Left lung (tissue), 10 donors: ENCODE data around the gene IRF9. TPM values are rescaled to one million over a fixed set of nuclear protein-coding genes. Genes with fewer than 3 reads are reported as not detected.

Experiments
- ATAC-seq: fragments of 200-7000 bp; cut with Tn5 transposase; one replicate; pipeline ENCODE4 v1.9.1; 2020; ENCODE audit warnings: moderate library complexity
- DNase-seq, 4 donors: peaks; one replicate each; pipeline ENCODE4 v3.0.0-alpha.2; 2013 to 2020
- H3K27ac ChIP-seq, 2 donors: fragments of 200-600 bp; sonication (generic) in 1 of 2; one replicate each; pipeline versions ENCODE4 v1.5.0 to v1.8.0; 2020 to 2021
- H3K27me3 ChIP-seq, 2 donors: fragments of 200-600 bp; sonication (generic) in 1 of 2; one replicate each; pipeline versions ENCODE4 v1.5.0 to v1.8.0; 2020 to 2021
- H3K36me3 ChIP-seq, 2 donors: fragments of 200-600 bp; sonication (generic) in 1 of 2; one replicate each; pipeline versions ENCODE4 v1.5.0 to v1.8.0; 2020 to 2021
- H3K4me1 ChIP-seq, 2 donors: fragments of 200-600 bp; one replicate each; pipeline ENCODE4 v1.8.0; 2021
- H3K4me3 ChIP-seq, 2 donors: fragments of 200-600 bp; sonication (generic) in 1 of 2; one replicate each; pipeline versions ENCODE4 v1.5.0 to v1.8.0; 2020 to 2021; ENCODE audit warnings: mild to moderate bottlenecking in 1 of 2
- H3K9me3 ChIP-seq, 2 donors: fragments of 200-600 bp; sonication (generic) in 1 of 2; one replicate each; pipeline versions ENCODE4 v1.5.0 to v1.8.0; 2020 to 2021
- intact Hi-C, 2 donors: fragments of 100-400 bp; cut with DNase I; formaldehyde crosslinking; loops; one replicate each; pipeline versions ENCODE4 v1.11.2 to v1.14.2; 2022
- polyA plus RNA-seq, 6 donors: library from polyadenylated mRNA; unstranded; fragments of 120-200 nt; gene quantifications; one replicate each; pipeline ENCODE4 v1.2.1, GENCODE V29; 2013; ENCODE audit not compliant: insufficient read length in 6 of 6
- total RNA-seq, 2 donors: library from RNA; stranded (reverse); fragmentation: NEBNext Ultra II Directional; extraction: Animal tissue kit (Norgen Biotek cat#: 25700); gene quantifications; one replicate each; pipeline ENCODE4 v1.2.1, GENCODE V29; 2021
- TF ChIP-seq, protein P1 (sequence below), 2 donors: fragments of 200-600 bp; sonication (generic) in 1 of 2; IDR thresholded peaks; one replicate each; pipeline versions ENCODE4 v1.5.0 to v1.8.0; 2021; ENCODE audit warnings: antibody characterized with exemption in 2 of 2
- donor health status: DM: no; HTN: yes; CAD: no.
- donor health status: DM: no; HTN: no; CAD: no.

Gene IRF9
- total and polyA plus RNA-seq, 8 donors: 53.4 to 131 (median 64.3) TPM

DNA sequence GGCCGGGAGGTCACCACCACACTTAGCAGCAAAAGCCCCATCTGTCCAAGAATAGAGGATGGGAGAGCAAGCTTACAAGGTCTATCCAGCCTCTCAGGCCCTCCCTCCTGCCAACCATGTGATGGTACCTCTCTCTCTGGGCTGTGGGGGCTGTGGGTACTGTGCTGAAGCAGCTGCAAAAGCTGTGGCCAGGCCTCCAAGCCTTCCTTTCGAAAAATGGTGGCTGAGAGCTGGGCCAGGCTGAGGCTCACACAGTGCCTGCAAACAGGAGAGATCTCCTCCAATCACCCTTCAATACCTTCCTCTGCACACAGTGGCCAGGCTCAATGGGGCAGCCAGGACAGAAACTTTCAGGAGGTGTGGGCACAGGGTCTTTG lies 26.5 kb downstream of the IRF9 start:
- H3K4me3 ChIP-seq: peak overlapping the region in 1 of 2 donors; percentile 74
- peak overlapping the region in 1 of 2 donors; percentile 73 for H3K27ac ChIP-seq
- DNase-seq: no peak
- ATAC-seq: no peak
- H3K27me3 ChIP-seq: no peaks in the 10 kb centered on the region
- H3K9me3 ChIP-seq: no peaks in the 10 kb centered on the region
- intact Hi-C loops: no loop called here
- peaks cover 0 to 78% of the 10 kb centered on the region in 2 donors for H3K36me3 ChIP-seq
- H3K4me1 ChIP-seq: peaks cover 6 to 29% of the 10 kb centered on the region in 2 donors
- TF ChIP-seq, protein P1, sequence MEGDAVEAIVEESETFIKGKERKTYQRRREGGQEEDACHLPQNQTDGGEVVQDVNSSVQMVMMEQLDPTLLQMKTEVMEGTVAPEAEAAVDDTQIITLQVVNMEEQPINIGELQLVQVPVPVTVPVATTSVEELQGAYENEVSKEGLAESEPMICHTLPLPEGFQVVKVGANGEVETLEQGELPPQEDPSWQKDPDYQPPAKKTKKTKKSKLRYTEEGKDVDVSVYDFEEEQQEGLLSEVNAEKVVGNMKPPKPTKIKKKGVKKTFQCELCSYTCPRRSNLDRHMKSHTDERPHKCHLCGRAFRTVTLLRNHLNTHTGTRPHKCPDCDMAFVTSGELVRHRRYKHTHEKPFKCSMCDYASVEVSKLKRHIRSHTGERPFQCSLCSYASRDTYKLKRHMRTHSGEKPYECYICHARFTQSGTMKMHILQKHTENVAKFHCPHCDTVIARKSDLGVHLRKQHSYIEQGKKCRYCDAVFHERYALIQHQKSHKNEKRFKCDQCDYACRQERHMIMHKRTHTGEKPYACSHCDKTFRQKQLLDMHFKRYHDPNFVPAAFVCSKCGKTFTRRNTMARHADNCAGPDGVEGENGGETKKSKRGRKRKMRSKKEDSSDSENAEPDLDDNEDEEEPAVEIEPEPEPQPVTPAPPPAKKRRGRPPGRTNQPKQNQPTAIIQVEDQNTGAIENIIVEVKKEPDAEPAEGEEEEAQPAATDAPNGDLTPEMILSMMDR (IDR thresholded peaks at IDR 0.05): no peak

GRCh38 chr14:24188251-24189058 lies 27.4 kb downstream of the IRF9 start, which contains the start of gene IPO4:
Gene IPO4, minus strand, starts transcription at chr14:24188816. Its CDS starts 29 bp downstream, at chr14:24188787.
- intact Hi-C loops: no loop called here
- DNase-seq: peak; percentile 94 to 98 (median 96)
- Histone ChIP-seq H3K4me3 (peak within 1 kb of the TSS; percentile 74 to 86), H3K27me3 (no peaks in the 10 kb centered on the region), H3K4me1 (peaks cover 6 to 29% of the 10 kb centered on the region in 2 donors), H3K9me3 (no peaks in the 10 kb centered on the region), H3K27ac (peak within 1 kb of the TSS; percentile 36 to 73), H3K36me3 (peaks cover 0 to 76% of the 10 kb centered on the region in 2 donors)
- ATAC-seq: peak; percentile 97
- TF ChIP-seq, protein P1 (IDR thresholded peaks at IDR 0.05): no peak

GRCh38 chr14:24189059-24189375 lies 28.0 kb downstream of the IRF9 start:
- TF ChIP-seq, protein P1 (IDR thresholded peaks at IDR 0.05): no peak
- Histone ChIP-seq H3K4me1 (peaks cover 7 to 33% of the 10 kb centered on the region in 2 donors), H3K27me3 (no peaks in the 10 kb centered on the region), H3K4me3 (peak overlapping the region; percentile 74 to 86), H3K36me3 (peaks cover 0 to 70% of the 10 kb centered on the region in 2 donors), H3K27ac (peak overlapping the region; percentile 36 to 73), H3K9me3 (no peaks in the 10 kb centered on the region)
- DNase-seq (no peak), ATAC-seq (no peak)
- intact Hi-C loops: no loop called here

DNA sequence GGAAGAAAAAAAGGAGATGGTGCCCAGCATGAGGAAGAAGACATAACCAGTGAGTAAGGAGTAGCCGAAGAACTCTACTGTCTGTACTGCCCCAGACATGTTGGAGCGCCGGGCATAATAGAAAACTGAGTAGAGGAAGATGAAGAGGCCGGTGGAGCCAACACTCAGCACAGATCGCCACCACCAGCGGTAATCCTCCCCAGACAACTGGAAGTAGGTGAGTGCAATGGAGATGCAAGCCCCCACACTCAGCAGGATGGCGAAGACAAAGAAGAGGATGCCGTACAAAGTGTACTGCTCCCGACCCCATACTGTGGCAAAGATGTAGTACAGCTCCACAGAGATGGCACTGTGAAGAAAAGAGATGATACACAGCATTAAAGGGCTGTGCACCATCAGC lies 28.4 kb downstream of the IRF9 start:
- Histone ChIP-seq H3K36me3 (peaks cover 0 to 66% of the 10 kb centered on the region in 2 donors), H3K9me3 (no peaks in the 10 kb centered on the region), H3K4me3 (no peak overlapping the region), H3K27ac (peak overlapping the region in 1 of 2 donors; percentile 73), H3K4me1 (peaks cover 12 to 37% of the 10 kb centered on the region in 2 donors), H3K27me3 (no peaks in the 10 kb centered on the region)
- TF ChIP-seq, protein P1 (IDR thresholded peaks at IDR 0.05): no peak
- intact Hi-C loops: no loop called here
- DNase-seq: no peak
- ATAC-seq: no peak

- Histone ChIP-seq H3K9me3 (no peaks in the 10 kb centered on the region), H3K4me1 (peaks cover 14 to 43% of the 10 kb centered on the region in 2 donors), H3K4me3 (no peak overlapping the region), H3K27me3 (no peaks in the 10 kb centered on the region), H3K27ac (no peak overlapping the region), H3K36me3 (peaks cover 0 to 56% of the 10 kb centered on the region in 2 donors)
- TF ChIP-seq, protein P1 (IDR thresholded peaks at IDR 0.05): no peak
- intact Hi-C loops: no loop called here
- no peak for DNase-seq
- ATAC-seq: no peak
Measured at GRCh38 chr14:24190416-24190815, 29.4 kb downstream of the IRF9 start.
